Lung (tissue), 12 donors: ENCODE results near the gene SH3PXD2A. TPM values are rescaled to one million over a fixed set of nuclear protein-coding genes. Genes with fewer than 3 reads are reported as not detected.
A peak's percentile ranks its signal among the peaks of the same experiment; 100 is the strongest.

Source experiments
- ATAC-seq: fragments of 200-7000 bp; cut with Tn5 transposase; one replicate; pipeline ENCODE4 v1.9.1; 2020; ENCODE audit warnings: moderate number of reproducible peaks; ENCODE audit not compliant: insufficient read depth, low FRiP score
- DNase-seq, 3 donors: peaks; one replicate each; pipeline ENCODE4 v3.0.0-alpha.2; 2013 to 2017
- H3K27ac ChIP-seq, 2 donors: one replicate each; pipeline ENCODE4 v1.5.1; 2013; ENCODE audit warnings: mild to moderate bottlenecking in 2 of 2, moderate library complexity in 2 of 2, control low read depth in 1 of 2, inconsistent platforms in 1 of 2, low read depth in 1 of 2, low read length in 1 of 2
- H3K27me3 ChIP-seq, 3 donors: one replicate each; pipeline ENCODE4 v1.5.1; 2013; ENCODE audit warnings: low read length in 2 of 3; ENCODE audit not compliant: control insufficient read depth in 3 of 3, insufficient read depth in 3 of 3
- H3K36me3 ChIP-seq, 4 donors: one replicate each; pipeline ENCODE4 v1.5.1; 2013; ENCODE audit warnings: low read length in 4 of 4, mild to moderate bottlenecking in 1 of 4, moderate library complexity in 1 of 4; ENCODE audit not compliant: control insufficient read depth in 4 of 4, insufficient read depth in 4 of 4
- H3K4me1 ChIP-seq, 5 donors: one replicate each; pipeline ENCODE4 v1.5.1; 2013; ENCODE audit warnings: low read length in 5 of 5, mild to moderate bottlenecking in 2 of 5, moderate library complexity in 1 of 5; ENCODE audit not compliant: control insufficient read depth in 5 of 5, insufficient read depth in 5 of 5
- H3K4me3 ChIP-seq: one replicate; pipeline ENCODE4 v1.5.1; 2013; ENCODE audit warnings: mild to moderate bottlenecking, control low read depth, moderate library complexity
- H3K9ac ChIP-seq, 2 donors: one replicate each; pipeline ENCODE4 v1.5.1; 2013; ENCODE audit warnings: low read length in 2 of 2, control low read depth in 1 of 2; ENCODE audit not compliant: insufficient read depth in 1 of 2
- H3K9me3 ChIP-seq, 4 donors: one replicate each; pipeline ENCODE4 v1.5.1; 2013; ENCODE audit warnings: low read length in 3 of 4, mild to moderate bottlenecking in 1 of 4, moderate library complexity in 1 of 4; ENCODE audit not compliant: control insufficient read depth in 4 of 4, insufficient read depth in 3 of 4
- CTCF ChIP-seq: IDR thresholded peaks from 2 replicates; pipeline ENCODE4 v1.5.1; 2012; ENCODE audit warnings: mild to moderate bottlenecking; ENCODE audit errors: control extremely low read depth, extremely low read depth
- WGBS, 2 donors: extraction: QIAGEN DNeasy Blood & Tissue Kit; methylation state at CpG; one replicate each; pipeline ENCODE4 v1.1.7; 2013; 5-methylcytosine and 5-hydroxymethylcytosine counted together
- polyA plus RNA-seq, 2 donors: library from polyadenylated mRNA; stranded (reverse); fragments of 200-250 nt; gene quantifications; one replicate each; pipeline ENCODE4 v1.2.1, GENCODE V29; 2013
- total RNA-seq, 2 donors: library from RNA; depleted of rRNA in 1 of 2; stranded (reverse); fragments of >200 nt in 1 of 2; gene quantifications; one replicate each; pipeline ENCODE4 v1.2.1, GENCODE V29; 2014 to 2021
- donor health status: control.
- donor health status: control.
- donor health status: Bipolar disorder and iron deficiency.
- donor health status: healthy.
- donor health status: DM: yes; HTN: yes; CAD: no.

SH3PXD2A gene
- total and polyA plus RNA-seq, 4 donors = 9.9 to 53.2 (median 29.2) TPM

- DNase-seq = no peak
- Histone ChIP-seq H3K4me3 (no peak overlapping the region), H3K27ac (peak overlapping the region in 1 of 2 donors; percentile 63), H3K27me3 (no peaks in the 10 kb centered on the region), H3K9me3 (no peaks in the 10 kb centered on the region), H3K36me3 (peaks cover 0 to 28% (median 14%) of the 10 kb centered on the region in 4 donors), H3K9ac (no peak overlapping the region), H3K4me1 (peaks cover 11 to 56% (median 21%) of the 10 kb centered on the region in 5 donors)
- WGBS, 2 donors = 74 to 83% methylated on average over 10 of the region's 10 CpGs
- no peak for TF ChIP-seq CTCF
- ATAC-seq = no peak
Observed at GRCh38 chr10:103651783-103652476, 203.4 kb downstream of the SH3PXD2A start.

- TF ChIP-seq CTCF = no peak
- Histone ChIP-seq H3K9me3 (no peaks in the 10 kb centered on the region), H3K36me3 (peaks cover 0 to 30% (median 15%) of the 10 kb centered on the region in 4 donors), H3K4me1 (peaks cover 12 to 56% (median 21%) of the 10 kb centered on the region in 5 donors), H3K4me3 (no peak overlapping the region), H3K27ac (peak overlapping the region in 1 of 2 donors; percentile 18), H3K9ac (no peak overlapping the region), H3K27me3 (no peaks in the 10 kb centered on the region)
- ATAC-seq = no peak
- DNase-seq = no peak
- 89 to 100% methylated on average over 1 of the region's 1 CpG for WGBS, 2 donors
Observed at GRCh38 chr10:103651333-103651732, 204.0 kb downstream of the SH3PXD2A start.

GRCh38 chr10:103649654-103650423 lies 205.5 kb downstream of the SH3PXD2A start:
- Histone ChIP-seq H3K4me3 (no peak overlapping the region), H3K27ac (peak overlapping the region in 1 of 2 donors; percentile 1), H3K9me3 (no peaks in the 10 kb centered on the region), H3K4me1 (peaks cover 16 to 56% (median 21%) of the 10 kb centered on the region in 5 donors), H3K9ac (no peak overlapping the region), H3K36me3 (peaks cover 0 to 27% (median 13%) of the 10 kb centered on the region in 4 donors), H3K27me3 (no peaks in the 10 kb centered on the region)
- ATAC-seq (no peak), DNase-seq (no peak)
- 79 to 83% methylated on average over 8 to 11 of the region's 11 CpGs for WGBS, 2 donors
- no peak for TF ChIP-seq CTCF
